Measurements from ENCODE around the gene RSPH10B2.
"Not testable (repeated sequence)": the region's sequence is repeated elsewhere in the genome, so short reads cannot be mapped to it uniquely, and the experiment has no call there.

- not testable (repeated sequence) for TF ChIP-seq CTCF (conservative IDR thresholded peaks at IDR 0.05 in 1 of 2, IDR thresholded peaks at IDR 0.05 in 1 of 2; ENCODE audit: extremely low read depth in 1 of 2, insufficient read depth in 1 of 2, low read depth in 1 of 2, low read length in 2 of 2); EZH2 (IDR thresholded peaks at IDR 0.05; ENCODE audit: borderline replicate concordance, low read length)
Measured at GRCh38 chr7:6842278-6842921, 88.5 kb downstream of the RSPH10B2 start.
